IMR-90 (cell line): ENCODE measurements around the gene PSG1. TPM values are rescaled to one million over a fixed set of nuclear protein-coding genes. Genes with fewer than 3 reads are reported as not detected.
A peak's percentile ranks its signal among the peaks of the same experiment; 100 is the strongest.

ENCODE experiments used
- ATAC-seq: fragments of 200-7000 bp; cut with Tn5 transposase; 2 replicates; pipeline ENCODE4 v1.9.1; 2020; ENCODE audit warnings: low read depth, mild to moderate bottlenecking, moderate library complexity
- BruUV-seq: library from RNA; stranded (reverse); fragments of 400-500 nt; replicated peaks from 2 replicates; lab custom pipeline; 2021; lab: Mats Ljungman, UMichigan
- CTCF ChIA-PET: fragments of 300-600 bp; formaldehyde crosslinking; extraction: SDS; loops from one replicate; lab custom pipeline; 2021; ENCODE audit warnings: antibody characterized with exemption; lab: Yijun Ruan, JAX
- POLR2A ChIA-PET: fragments of 300-600 bp; sonication (Branson Sonifier 250); formaldehyde crosslinking; loops from one replicate; lab custom pipeline; 2022; ENCODE audit warnings: antibody characterized with exemption; ENCODE audit not compliant: unreplicated experiment; lab: Charles Lee
- DNase-seq: peaks from one replicate; pipeline ENCODE4 v3.0.0; 2013
- H2AFZ ChIP-seq: replicated peaks from 2 replicates; pipeline ENCODE3; 2013; ENCODE audit warnings: low read length, mild to moderate bottlenecking; ENCODE audit not compliant: poor library complexity
- H2AK5ac ChIP-seq: 2 replicates; pipeline ENCODE4 v1.6.1; 2013; ENCODE audit warnings: low read depth, low read length, inconsistent platforms
- H2AK9ac ChIP-seq: replicated peaks from 2 replicates; pipeline ENCODE3; 2013; ENCODE audit warnings: mild to moderate bottlenecking, low read depth, low read length, moderate library complexity; ENCODE audit not compliant: poor library complexity
- H2BK120ac ChIP-seq: 2 replicates; pipeline ENCODE4 v1.6.1; 2013; ENCODE audit warnings: low read depth, low read length, inconsistent platforms
- H2BK15ac ChIP-seq: 3 replicates; pipeline ENCODE4 v1.6.1; 2013; ENCODE audit warnings: low read depth, low read length, inconsistent platforms
- H2BK20ac ChIP-seq: 2 replicates; pipeline ENCODE4 v1.6.1; 2013; ENCODE audit warnings: low read depth, mild to moderate bottlenecking, inconsistent platforms, low read length, moderate library complexity
- H2BK5ac ChIP-seq: 2 replicates; pipeline ENCODE4 v1.6.1; 2013; ENCODE audit warnings: mild to moderate bottlenecking, low read depth, low read length, inconsistent platforms; ENCODE audit not compliant: poor library complexity, severe bottlenecking
- H3K14ac ChIP-seq: replicated peaks from 2 replicates; pipeline ENCODE4 v1.6.1; 2013; ENCODE audit warnings: low read depth, low read length, inconsistent platforms
- H3K18ac ChIP-seq: 2 replicates; pipeline ENCODE4 v1.6.1; 2013; ENCODE audit warnings: low read depth, low read length, control low read depth
- H3K23ac ChIP-seq: 2 replicates; pipeline ENCODE4 v1.6.1; 2013; ENCODE audit warnings: low read depth, low read length, inconsistent platforms
- H3K27ac ChIP-seq: 2 replicates; pipeline ENCODE4 v1.5.1; 2013; ENCODE audit warnings: mild to moderate bottlenecking, control low read depth, low read length; ENCODE audit not compliant: insufficient read depth
- H3K27me3 ChIP-seq: 2 replicates; pipeline ENCODE4 v1.6.1; 2013; ENCODE audit warnings: low read length; ENCODE audit not compliant: control insufficient read depth, insufficient read depth
- H3K36me3 ChIP-seq: 2 replicates; pipeline ENCODE4 v1.6.1; 2013; ENCODE audit warnings: low read length, mixed read lengths; ENCODE audit not compliant: control insufficient read depth, insufficient read depth
- H3K4ac ChIP-seq: 2 replicates; pipeline ENCODE4 v1.6.1; 2013; ENCODE audit warnings: low read depth, low read length, inconsistent platforms
- H3K4me1 ChIP-seq: 2 replicates; pipeline ENCODE4 v1.6.1; 2013; ENCODE audit warnings: low read length, mixed read lengths; ENCODE audit not compliant: control insufficient read depth, insufficient read depth
- H3K4me2 ChIP-seq: 2 replicates; pipeline ENCODE4 v1.6.1; 2013; ENCODE audit warnings: low read depth, mild to moderate bottlenecking, control low read depth, low read length, moderate library complexity
- H3K4me3 ChIP-seq: 2 replicates; pipeline ENCODE4 v1.5.1; 2013; ENCODE audit warnings: low read depth, mild to moderate bottlenecking, control low read depth, low read length, moderate library complexity; ENCODE audit not compliant: insufficient read depth
- H3K56ac ChIP-seq: 2 replicates; pipeline ENCODE4 v1.6.1; 2013; ENCODE audit warnings: low read length, inconsistent platforms; ENCODE audit not compliant: insufficient read depth; ENCODE audit errors: extremely low read depth
- H3K79me1 ChIP-seq, 2 experiments: 2 replicates each; pipeline ENCODE4 v1.6.1; 2013; ENCODE audit warnings: low read length in 2 of 2, inconsistent platforms in 1 of 2, low read depth in 1 of 2
- H3K9ac ChIP-seq: 2 replicates; pipeline ENCODE4 v1.6.1; 2013; ENCODE audit warnings: low read depth, low read length, control low read depth
- H3K9me1 ChIP-seq: 2 replicates; pipeline ENCODE4 v1.6.1; 2013; ENCODE audit warnings: low read length, inconsistent platforms; ENCODE audit not compliant: insufficient read depth
- H3K9me3 ChIP-seq: 2 replicates; pipeline ENCODE4 v1.6.1; 2013; ENCODE audit warnings: low read length; ENCODE audit not compliant: control insufficient read depth, insufficient read depth
- H4K20me1 ChIP-seq: 2 replicates; pipeline ENCODE4 v1.6.1; 2013; ENCODE audit warnings: low read length, inconsistent platforms; ENCODE audit not compliant: insufficient read depth
- H4K5ac ChIP-seq: 2 replicates; pipeline ENCODE4 v1.6.1; 2013; ENCODE audit warnings: mild to moderate bottlenecking, low read depth, low read length, control low read depth
- H4K8ac ChIP-seq, 2 experiments: 2 replicates each; pipeline ENCODE4 v1.6.1; 2013; ENCODE audit warnings: low read depth in 2 of 2, low read length in 2 of 2, control low read depth in 1 of 2, inconsistent platforms in 1 of 2
- H4K91ac ChIP-seq: 2 replicates; pipeline ENCODE4 v1.6.1; 2013; ENCODE audit warnings: low read depth, low read length, inconsistent platforms; ENCODE audit not compliant: insufficient read depth
- BHLHE40 ChIP-seq: fragments of 150-350 bp; IDR thresholded peaks from 2 replicates; pipeline ENCODE4 v1.6.1; 2016; ENCODE audit warnings: mild to moderate bottlenecking, low read depth, low read length
- CEBPB ChIP-seq: IDR thresholded peaks from 2 replicates; pipeline ENCODE4 v1.6.1; 2012; ENCODE audit warnings: low read depth, low read length, improper control_type of control experiment
- CHD1 ChIP-seq: IDR thresholded peaks from 2 replicates; pipeline ENCODE4 v1.6.1; 2012; ENCODE audit warnings: low read depth, low read length, improper control_type of control experiment
- CTCF ChIP-seq: conservative IDR thresholded peaks from 2 replicates; pipeline ENCODE4 v1.5.1; 2012; ENCODE audit warnings: mild to moderate bottlenecking, low read depth, low read length, improper control_type of control experiment
- ELK1 ChIP-seq: fragments of 150-350 bp; IDR thresholded peaks from 2 replicates; pipeline ENCODE4 v1.6.1; 2016; ENCODE audit warnings: low read depth, mild to moderate bottlenecking, low read length, moderate library complexity, borderline replicate concordance
- FOS ChIP-seq: fragments of 150-350 bp; IDR thresholded peaks from 2 replicates; pipeline ENCODE4 v1.6.1; 2016; ENCODE audit warnings: low read depth, low read length
- MAFK ChIP-seq: IDR thresholded peaks from 2 replicates; pipeline ENCODE4 v1.6.1; 2012; ENCODE audit warnings: low read depth, low read length, improper control_type of control experiment
- MAZ ChIP-seq: IDR thresholded peaks from 2 replicates; pipeline ENCODE4 v1.6.1; 2012; ENCODE audit warnings: low read depth, mild to moderate bottlenecking, low read length, improper control_type of control experiment, moderate library complexity, borderline replicate concordance
- MXI1 ChIP-seq: IDR thresholded peaks from 2 replicates; pipeline ENCODE4 v1.6.1; 2012; ENCODE audit warnings: low read depth, mild to moderate bottlenecking, low read length, moderate library complexity, borderline replicate concordance
- NFE2L2 ChIP-seq: fragments of 150-350 bp; IDR thresholded peaks from 2 replicates; pipeline ENCODE4 v1.6.1; 2016; ENCODE audit warnings: low read depth, mild to moderate bottlenecking, low read length
- POLR2A ChIP-seq: IDR thresholded peaks from 2 replicates; pipeline ENCODE4 v1.6.1; 2012; ENCODE audit warnings: mild to moderate bottlenecking, low read depth, low read length
- RAD21 ChIP-seq: IDR thresholded peaks from 2 replicates; pipeline ENCODE4 v1.6.1; 2012; ENCODE audit warnings: low read length, improper control_type of control experiment
- RCOR1 ChIP-seq: IDR thresholded peaks from 2 replicates; pipeline ENCODE4 v1.6.1; 2012; ENCODE audit warnings: mild to moderate bottlenecking, low read length, improper control_type of control experiment; ENCODE audit not compliant: insufficient replicate concordance
- RFX5 ChIP-seq: IDR thresholded peaks from 2 replicates; pipeline ENCODE4 v1.8.0; 2012; ENCODE audit warnings: low read depth, mild to moderate bottlenecking, low read length, moderate library complexity
- SMC3 ChIP-seq: fragments of 150-350 bp; IDR thresholded peaks from 2 replicates; pipeline ENCODE4 v1.6.1; 2016; ENCODE audit warnings: low read depth, mild to moderate bottlenecking, antibody characterized with exemption, low read length, moderate library complexity
- WGBS, 2 experiments: methylation state at CpG; one replicate each; pipeline versions ENCODE4 v1.1.5 to v1.1.7; 2013; ENCODE audit warnings: missing lambda C conversion rate in 2 of 2; ENCODE audit not compliant: insufficient read length in 1 of 2; ENCODE audit errors: extremely low coverage in 2 of 2; 5-methylcytosine and 5-hydroxymethylcytosine counted together
- dilution Hi-C: fragments of 300-500 bp; cut with HindIII; formaldehyde crosslinking; loops from one replicate; pipeline ENCODE4 v1.14.3; 2018; ENCODE audit warnings: low sequenced_read_pairs; ENCODE audit not compliant: unreplicated experiment
- in situ Hi-C: fragments of 300-500 bp; cut with MboI; formaldehyde crosslinking; loops from 3 replicates; pipeline ENCODE4 v1.14.3; 2019; ENCODE audit warnings: low sequenced_read_pairs, inconsistent platforms, mixed read lengths
- intact Hi-C: fragments of 100-400 bp; cut with micrococcal nuclease; formaldehyde crosslinking; loops from 2 replicates; pipeline ENCODE4 v1.10.0; 2022
- polyA plus RNA-seq, 3 experiments: library from polyadenylated mRNA; depleted of rRNA; stranded (reverse); fragments of >200 nt; gene quantifications; 2 replicates each; pipeline ENCODE4 v1.2.3, GENCODE V29; 2012; ENCODE audit warnings: low replicate concordance in 1 of 3
- total RNA-seq: library from RNA; depleted of rRNA; stranded (reverse); fragments of >200 nt; gene quantifications from 2 replicates; pipeline ENCODE4 v1.2.3, GENCODE V29; 2012

Gene PSG1
- total and polyA plus RNA-seq, 2 of the 4 experiments (the other 2 are of a cell fraction), result 0.90 to 2.5 TPM

GRCh38 chr19:42872608-42873007 is 6.9 kb downstream of the PSG1 start:
- ATAC-seq, result no peak
- Histone ChIP-seq H4K5ac (peak overlapping the region; percentile 79), H3K9me1 (peaks cover 12% of the 10 kb centered on the region), H3K27ac (no peak overlapping the region), H3K14ac (no peak overlapping the region; the same call in 1 of the 2 replicates), H3K27me3 (no peaks in the 10 kb centered on the region), H3K9ac (no peak overlapping the region), H3K79me1 (peaks cover 0 to under 1% of the 10 kb centered on the region in 2 experiments; a peak in 1 of 4 replicates), H2BK20ac (peak overlapping the region; percentile 70), H3K56ac (no peak overlapping the region), H3K9me3 (no peaks in the 10 kb centered on the region), H2AK5ac (peak overlapping the region; percentile 9), H2BK15ac (peak overlapping the region; percentile 77; the same call in 2 of the 3 replicates), H3K23ac (no peak overlapping the region), H3K4me2 (no peak overlapping the region), H4K20me1 (no peaks in the 10 kb centered on the region), H3K18ac (peak overlapping the region; percentile 82; the same call in 1 of the 2 replicates), H3K36me3 (no peaks in the 10 kb centered on the region), H2BK5ac (peak overlapping the region; percentile 45), H4K8ac (peak overlapping the region; percentile 4 to 72; a peak in 1 of 4 replicates), H2AK9ac (no peak overlapping the region), H3K4me1 (peaks cover 17% of the 10 kb centered on the region), H2AFZ (no peak overlapping the region), H3K4me3 (no peak overlapping the region), H2BK120ac (peak overlapping the region; percentile 82), H3K4ac (peak overlapping the region; percentile 64), H4K91ac (peak overlapping the region; percentile 41)
- ChIA-PET CTCF (no interaction called here), POLR2A (no interaction called here)
- dilution Hi-C loops (no loop called here), in situ Hi-C loops (no loop called here), intact Hi-C loops (no loop called here)
- no CpG with 5 or more reads among the region's 3 CpGs for WGBS, 2 experiments
- TF ChIP-seq RCOR1 (no peak), MAFK (no peak), CTCF (no peak), RAD21 (no peak), POLR2A (no peak), MXI1 (no peak), NFE2L2 (no peak), CEBPB (no peak), MAZ (no peak), SMC3 (no peak), RFX5 (no peak), BHLHE40 (no peak), CHD1 (no peak), FOS (no peak), ELK1 (no peak)
- DNase-seq, result no peak
- no TSS peak for BruUV-seq
